HG03025 (cell line): ENCODE measurements around the gene EMILIN2.
A peak's percentile ranks its signal among the peaks of the same experiment; 100 is the strongest.

ENCODE experiments used
- ATAC-seq: cut with Tn5 transposase; IDR thresholded peaks from one replicate; pipeline ENCODE4 v1.9.1; 2021; ENCODE audit warnings: mild to moderate bottlenecking, moderate library complexity; ENCODE audit not compliant: unreplicated experiment, low FRiP score

The EMILIN2 gene

DNA sequence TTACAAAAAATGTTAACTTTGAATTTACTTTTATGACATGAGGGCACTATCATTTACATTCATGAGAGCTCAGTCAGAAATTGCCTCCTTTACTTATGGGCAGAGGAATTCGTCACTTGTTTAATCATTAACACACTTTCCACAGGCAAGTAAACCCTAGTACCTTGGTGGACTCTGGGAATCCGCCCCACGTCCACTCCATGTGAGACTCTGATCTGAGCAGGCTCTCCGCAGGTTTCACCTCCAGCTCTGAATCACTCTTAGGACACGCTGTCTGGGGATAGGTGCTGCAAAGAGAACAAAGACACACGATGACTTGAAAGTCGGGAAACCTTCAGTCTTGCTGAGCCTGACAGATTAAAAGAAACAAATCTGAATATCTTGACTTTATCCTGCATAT lies 92.5 kb downstream of the EMILIN2 start:
- ATAC-seq = no peak

DNA sequence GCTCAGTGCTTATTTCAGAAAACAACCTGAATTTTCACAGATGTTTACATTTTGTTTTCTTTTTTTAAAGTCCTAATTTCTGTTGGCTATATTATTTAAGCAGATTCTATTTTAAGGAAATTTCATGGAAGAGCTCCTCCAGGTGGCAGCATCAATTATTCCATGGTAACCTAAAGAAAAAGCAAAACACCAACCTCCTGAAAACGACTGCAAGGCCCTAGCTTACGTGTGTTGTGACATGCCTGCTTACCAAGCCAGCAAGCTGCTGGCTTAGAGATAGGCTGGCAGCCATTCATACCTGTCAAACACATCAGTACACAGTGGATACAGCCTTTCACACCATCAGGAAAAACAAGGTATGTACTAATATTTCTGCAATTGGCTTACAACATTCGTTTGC lies 101.2 kb downstream of the EMILIN2 start:
- no peak for ATAC-seq

- ATAC-seq = no peak
These were observed 105.8 kb downstream of the EMILIN2 start for GRCh38 chr18:2952605-2953004.

- ATAC-seq = no peak
These were observed 107.3 kb downstream of the EMILIN2 start for GRCh38 chr18:2953935-2954653.

- no peak for ATAC-seq
These were observed 108.3 kb downstream of the EMILIN2 start for GRCh38 chr18:2954869-2955645.

DNA sequence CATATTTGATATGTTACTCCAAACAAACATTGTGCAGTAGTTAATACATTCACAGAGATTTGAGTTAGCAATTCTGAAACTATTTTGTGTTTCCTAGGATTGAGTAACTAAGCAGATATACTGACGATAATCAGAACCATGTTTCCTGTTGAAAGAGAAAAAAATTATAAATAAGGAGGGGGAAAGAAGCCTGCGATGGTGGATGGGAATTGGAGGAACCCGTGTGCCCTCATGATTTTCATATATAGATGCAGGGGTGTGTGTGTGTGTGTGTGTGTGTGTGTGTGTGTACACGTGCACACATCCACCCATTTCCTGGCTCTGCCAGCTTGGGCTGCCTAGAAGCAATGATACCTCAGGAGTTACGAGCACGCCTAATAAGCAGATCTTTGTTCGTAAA lies 109.2 kb downstream of the EMILIN2 start:
- no peak for ATAC-seq

DNA sequence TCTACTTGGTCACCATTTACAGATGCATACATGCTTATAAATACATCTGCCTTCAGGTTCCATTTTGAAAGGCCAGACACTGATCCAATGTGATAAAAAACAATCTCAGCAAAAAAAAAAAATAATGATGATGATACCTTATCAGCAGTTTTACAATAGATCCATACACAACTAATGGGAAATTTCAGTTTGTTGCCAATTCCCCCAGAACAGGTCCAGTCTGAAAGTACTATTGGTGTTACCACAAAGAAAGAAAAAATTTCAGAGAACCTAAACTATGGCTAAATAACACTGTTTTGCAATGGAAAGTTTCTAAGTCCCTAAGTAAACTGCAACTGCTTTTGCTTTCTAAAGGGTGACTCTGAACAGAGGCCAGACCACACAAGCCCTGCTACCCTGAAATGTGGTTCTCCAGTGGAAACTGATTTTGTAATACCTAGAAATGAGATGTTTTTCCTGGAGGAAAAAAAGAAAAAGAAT lies 112.1 kb downstream of the EMILIN2 start:
- peak; percentile 44 for ATAC-seq

GRCh38 chr18:2959341-2959740 lies 112.5 kb downstream of the EMILIN2 start:
- no peak for ATAC-seq

- ATAC-seq = no peak
These were observed 114.3 kb downstream of the EMILIN2 start for GRCh38 chr18:2960983-2961696.

GRCh38 chr18:2961821-2962220 lies 115.0 kb downstream of the EMILIN2 start:
- no peak for ATAC-seq

DNA sequence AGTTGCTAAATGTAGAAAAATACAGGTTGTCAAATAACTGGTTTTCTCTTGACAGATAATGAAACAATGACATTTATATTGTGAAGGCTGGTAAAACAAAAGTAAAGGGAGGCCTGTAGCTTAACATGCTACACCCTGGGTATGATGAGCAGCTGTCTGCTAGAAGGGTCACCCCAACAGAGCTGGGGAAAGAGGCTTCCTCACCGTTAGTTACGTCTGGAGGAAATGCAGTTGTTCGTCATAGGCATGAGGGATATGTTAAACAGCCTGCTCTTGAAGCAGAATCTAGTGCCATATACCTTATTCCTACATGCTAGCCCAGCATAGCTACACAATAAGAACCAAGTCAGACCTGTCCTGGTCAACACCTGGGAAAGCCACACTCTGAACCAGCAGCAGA lies 116.2 kb downstream of the EMILIN2 start:
- ATAC-seq = no peak

DNA sequence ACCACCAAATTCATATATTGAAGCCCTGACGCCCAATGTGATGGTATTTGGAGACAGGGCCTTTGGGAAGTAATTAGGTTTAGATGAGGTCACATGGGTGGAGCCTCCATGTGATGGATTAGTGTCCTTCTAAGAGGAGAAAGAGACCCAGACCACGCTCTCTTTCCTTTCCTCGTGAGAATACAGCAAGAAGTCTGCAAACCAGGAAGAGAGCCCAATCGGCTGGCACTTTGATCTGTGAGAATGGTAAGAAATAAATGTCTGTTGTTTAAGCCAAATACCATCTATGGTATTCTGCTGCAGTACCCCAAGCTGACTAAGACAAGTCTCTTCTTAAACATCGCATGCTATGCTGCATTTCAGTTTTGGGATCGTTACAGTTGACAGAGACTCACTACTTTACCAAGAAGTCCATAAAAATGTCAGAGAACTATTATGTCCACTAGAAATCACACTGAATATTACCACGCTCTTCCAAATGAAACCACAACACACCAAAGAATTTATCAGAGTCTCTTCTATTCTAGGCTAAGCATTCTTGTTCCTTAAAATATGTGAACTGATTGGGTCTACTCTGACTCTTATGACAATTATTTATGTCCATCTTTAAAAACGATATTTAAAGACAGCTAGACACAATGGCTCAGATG lies 117.7 kb downstream of the EMILIN2 start:
- ATAC-seq = no peak
